IMR-90 (cell line): ENCODE measurements around the gene DIAPH2. TPM values are rescaled to one million over a fixed set of nuclear protein-coding genes. Genes with fewer than 3 reads are reported as not detected.

Experiments used
- ATAC-seq: fragments of 200-7000 bp; cut with Tn5 transposase; 2 replicates; pipeline ENCODE4 v1.9.1; 2020; ENCODE audit warnings: low read depth, mild to moderate bottlenecking, moderate library complexity
- BruUV-seq: library from RNA; stranded (reverse); fragments of 400-500 nt; replicated peaks from 2 replicates; lab custom pipeline; 2021; lab: Mats Ljungman, UMichigan
- CTCF ChIA-PET: fragments of 300-600 bp; formaldehyde crosslinking; extraction: SDS; loops from one replicate; lab custom pipeline; 2021; ENCODE audit warnings: antibody characterized with exemption; lab: Yijun Ruan, JAX
- POLR2A ChIA-PET: fragments of 300-600 bp; sonication (Branson Sonifier 250); formaldehyde crosslinking; loops from one replicate; lab custom pipeline; 2022; ENCODE audit warnings: antibody characterized with exemption; ENCODE audit not compliant: unreplicated experiment; lab: Charles Lee
- DNase-seq: peaks from one replicate; pipeline ENCODE4 v3.0.0; 2013
- H2AFZ ChIP-seq: replicated peaks from 2 replicates; pipeline ENCODE3; 2013; ENCODE audit warnings: low read length, mild to moderate bottlenecking; ENCODE audit not compliant: poor library complexity
- H2AK5ac ChIP-seq: 2 replicates; pipeline ENCODE4 v1.6.1; 2013; ENCODE audit warnings: low read depth, low read length, inconsistent platforms
- H2AK9ac ChIP-seq: replicated peaks from 2 replicates; pipeline ENCODE3; 2013; ENCODE audit warnings: mild to moderate bottlenecking, low read depth, low read length, moderate library complexity; ENCODE audit not compliant: poor library complexity
- H2BK120ac ChIP-seq: 2 replicates; pipeline ENCODE4 v1.6.1; 2013; ENCODE audit warnings: low read depth, low read length, inconsistent platforms
- H2BK15ac ChIP-seq: 3 replicates; pipeline ENCODE4 v1.6.1; 2013; ENCODE audit warnings: low read depth, low read length, inconsistent platforms
- H2BK20ac ChIP-seq: 2 replicates; pipeline ENCODE4 v1.6.1; 2013; ENCODE audit warnings: low read depth, mild to moderate bottlenecking, inconsistent platforms, low read length, moderate library complexity
- H2BK5ac ChIP-seq: 2 replicates; pipeline ENCODE4 v1.6.1; 2013; ENCODE audit warnings: mild to moderate bottlenecking, low read depth, low read length, inconsistent platforms; ENCODE audit not compliant: poor library complexity, severe bottlenecking
- H3K14ac ChIP-seq: replicated peaks from 2 replicates; pipeline ENCODE4 v1.6.1; 2013; ENCODE audit warnings: low read depth, low read length, inconsistent platforms
- H3K18ac ChIP-seq: 2 replicates; pipeline ENCODE4 v1.6.1; 2013; ENCODE audit warnings: low read depth, low read length, control low read depth
- H3K23ac ChIP-seq: 2 replicates; pipeline ENCODE4 v1.6.1; 2013; ENCODE audit warnings: low read depth, low read length, inconsistent platforms
- H3K27ac ChIP-seq: 2 replicates; pipeline ENCODE4 v1.5.1; 2013; ENCODE audit warnings: mild to moderate bottlenecking, control low read depth, low read length; ENCODE audit not compliant: insufficient read depth
- H3K27me3 ChIP-seq: 2 replicates; pipeline ENCODE4 v1.6.1; 2013; ENCODE audit warnings: low read length; ENCODE audit not compliant: control insufficient read depth, insufficient read depth
- H3K36me3 ChIP-seq: 2 replicates; pipeline ENCODE4 v1.6.1; 2013; ENCODE audit warnings: low read length, mixed read lengths; ENCODE audit not compliant: control insufficient read depth, insufficient read depth
- H3K4ac ChIP-seq: 2 replicates; pipeline ENCODE4 v1.6.1; 2013; ENCODE audit warnings: low read depth, low read length, inconsistent platforms
- H3K4me1 ChIP-seq: 2 replicates; pipeline ENCODE4 v1.6.1; 2013; ENCODE audit warnings: low read length, mixed read lengths; ENCODE audit not compliant: control insufficient read depth, insufficient read depth
- H3K4me2 ChIP-seq: 2 replicates; pipeline ENCODE4 v1.6.1; 2013; ENCODE audit warnings: low read depth, mild to moderate bottlenecking, control low read depth, low read length, moderate library complexity
- H3K4me3 ChIP-seq: 2 replicates; pipeline ENCODE4 v1.5.1; 2013; ENCODE audit warnings: low read depth, mild to moderate bottlenecking, control low read depth, low read length, moderate library complexity; ENCODE audit not compliant: insufficient read depth
- H3K56ac ChIP-seq: 2 replicates; pipeline ENCODE4 v1.6.1; 2013; ENCODE audit warnings: low read length, inconsistent platforms; ENCODE audit not compliant: insufficient read depth; ENCODE audit errors: extremely low read depth
- H3K79me1 ChIP-seq, 2 experiments: 2 replicates each; pipeline ENCODE4 v1.6.1; 2013; ENCODE audit warnings: low read length in 2 of 2, inconsistent platforms in 1 of 2, low read depth in 1 of 2
- H3K9ac ChIP-seq: 2 replicates; pipeline ENCODE4 v1.6.1; 2013; ENCODE audit warnings: low read depth, low read length, control low read depth
- H3K9me1 ChIP-seq: 2 replicates; pipeline ENCODE4 v1.6.1; 2013; ENCODE audit warnings: low read length, inconsistent platforms; ENCODE audit not compliant: insufficient read depth
- H3K9me3 ChIP-seq: 2 replicates; pipeline ENCODE4 v1.6.1; 2013; ENCODE audit warnings: low read length; ENCODE audit not compliant: control insufficient read depth, insufficient read depth
- H4K20me1 ChIP-seq: 2 replicates; pipeline ENCODE4 v1.6.1; 2013; ENCODE audit warnings: low read length, inconsistent platforms; ENCODE audit not compliant: insufficient read depth
- H4K5ac ChIP-seq: 2 replicates; pipeline ENCODE4 v1.6.1; 2013; ENCODE audit warnings: mild to moderate bottlenecking, low read depth, low read length, control low read depth
- H4K8ac ChIP-seq, 2 experiments: 2 replicates each; pipeline ENCODE4 v1.6.1; 2013; ENCODE audit warnings: low read depth in 2 of 2, low read length in 2 of 2, control low read depth in 1 of 2, inconsistent platforms in 1 of 2
- H4K91ac ChIP-seq: 2 replicates; pipeline ENCODE4 v1.6.1; 2013; ENCODE audit warnings: low read depth, low read length, inconsistent platforms; ENCODE audit not compliant: insufficient read depth
- BHLHE40 ChIP-seq: fragments of 150-350 bp; IDR thresholded peaks from 2 replicates; pipeline ENCODE4 v1.6.1; 2016; ENCODE audit warnings: mild to moderate bottlenecking, low read depth, low read length
- RCOR1 ChIP-seq: IDR thresholded peaks from 2 replicates; pipeline ENCODE4 v1.6.1; 2012; ENCODE audit warnings: mild to moderate bottlenecking, low read length, improper control_type of control experiment; ENCODE audit not compliant: insufficient replicate concordance
- WGBS, 2 experiments: methylation state at CpG; one replicate each; pipeline versions ENCODE4 v1.1.5 to v1.1.7; 2013; ENCODE audit warnings: missing lambda C conversion rate in 2 of 2; ENCODE audit not compliant: insufficient read length in 1 of 2; ENCODE audit errors: extremely low coverage in 2 of 2; 5-methylcytosine and 5-hydroxymethylcytosine counted together
- dilution Hi-C: fragments of 300-500 bp; cut with HindIII; formaldehyde crosslinking; loops from one replicate; pipeline ENCODE4 v1.14.3; 2018; ENCODE audit warnings: low sequenced_read_pairs; ENCODE audit not compliant: unreplicated experiment
- in situ Hi-C: fragments of 300-500 bp; cut with MboI; formaldehyde crosslinking; loops from 3 replicates; pipeline ENCODE4 v1.14.3; 2019; ENCODE audit warnings: low sequenced_read_pairs, inconsistent platforms, mixed read lengths
- intact Hi-C: fragments of 100-400 bp; cut with micrococcal nuclease; formaldehyde crosslinking; loops from 2 replicates; pipeline ENCODE4 v1.10.0; 2022
- polyA plus RNA-seq, 3 experiments: library from polyadenylated mRNA; depleted of rRNA; stranded (reverse); fragments of >200 nt; gene quantifications; 2 replicates each; pipeline ENCODE4 v1.2.3, GENCODE V29; 2012; ENCODE audit warnings: low replicate concordance in 1 of 3
- total RNA-seq: library from RNA; depleted of rRNA; stranded (reverse); fragments of >200 nt; gene quantifications from 2 replicates; pipeline ENCODE4 v1.2.3, GENCODE V29; 2012

DIAPH2 gene
- total and polyA plus RNA-seq, 2 of the 4 experiments (the other 2 are of a cell fraction): 3.6 to 19.9 TPM

DNA sequence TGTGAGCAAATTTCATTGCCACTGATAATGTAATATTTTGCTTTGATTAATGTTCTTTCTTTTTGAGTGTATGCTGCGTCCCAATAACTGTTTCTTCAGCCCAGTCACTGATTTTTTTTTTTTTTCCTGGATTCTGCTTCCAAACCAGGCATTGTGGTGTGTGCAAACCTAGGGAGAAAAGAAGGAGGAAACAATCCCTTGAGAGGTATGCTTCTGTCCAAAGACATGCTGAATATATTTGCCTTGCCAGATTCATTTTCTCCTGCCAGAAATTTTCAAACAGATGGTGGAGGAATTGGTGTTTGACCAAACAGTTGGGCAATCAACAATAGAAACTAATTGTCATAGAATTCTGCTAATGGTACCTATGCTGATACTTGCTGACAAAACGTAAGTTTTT lies 952.6 kb downstream of the DIAPH2 start:
- Histone ChIP-seq H2AK5ac (no peak overlapping the region), H4K91ac (no peak overlapping the region), H3K9me1 (no peaks in the 10 kb centered on the region), H3K79me1 (no peaks in the 10 kb centered on the region), H3K27ac (no peak overlapping the region), H2BK15ac (no peak overlapping the region), H3K9ac (no peak overlapping the region), H3K36me3 (no peaks in the 10 kb centered on the region), H2AFZ (no peak overlapping the region), H3K23ac (no peak overlapping the region), H4K20me1 (no peaks in the 10 kb centered on the region), H2BK20ac (no peak overlapping the region), H4K8ac (no peak overlapping the region), H3K4me3 (no peak overlapping the region), H3K4me1 (no peaks in the 10 kb centered on the region), H3K27me3 (peaks cover 3% of the 10 kb centered on the region), H4K5ac (no peak overlapping the region), H3K9me3 (no peaks in the 10 kb centered on the region), H3K4ac (no peak overlapping the region), H2BK5ac (no peak overlapping the region), H3K56ac (no peak overlapping the region), H3K4me2 (no peak overlapping the region), H2BK120ac (no peak overlapping the region), H2AK9ac (no peak overlapping the region), H3K18ac (no peak overlapping the region), H3K14ac (no peak overlapping the region)
- DNase-seq (no peak), ATAC-seq (no peak)
- ChIA-PET POLR2A (no interaction called here), CTCF (interaction anchor here (1.6 kb wide), 1 partner anchor 13 kb away, joined by 6 read pairs; no protein-coding TSS in a partner anchor)
- in situ Hi-C loops (no loop called here), intact Hi-C loops (no loop called here), dilution Hi-C loops (no loop called here)
- TF ChIP-seq BHLHE40 (no peak), RCOR1 (no peak)
- WGBS, 2 experiments: no CpG with 5 or more reads among the region's 2 CpGs
- no TSS peak for BruUV-seq
